ENCODE data around the gene ENTPD3.

ENTPD3 gene

GRCh38 chr3:40386213-40386612 is 771 bp upstream of the ENTPD3 start:
- TF ChIP-seq CTCF (IDR thresholded peaks at IDR 0.05), result no peak

GRCh38 chr3:40387895-40388254 is 891 bp downstream of the ENTPD3 start:
- TF ChIP-seq CTCF (IDR thresholded peaks at IDR 0.05), result no peak

- TF ChIP-seq CTCF (IDR thresholded peaks at IDR 0.05), result peak; percentile 21; the same call in 1 of the 2 replicates
Observed at GRCh38 chr3:40396406-40396805, 9.4 kb downstream of the ENTPD3 start.

- no peak for TF ChIP-seq CTCF (IDR thresholded peaks at IDR 0.05)
Observed at GRCh38 chr3:40397129-40397528, 10.1 kb downstream of the ENTPD3 start.

- TF ChIP-seq CTCF (IDR thresholded peaks at IDR 0.05), result no peak
Observed at GRCh38 chr3:40397912-40398311, 10.9 kb downstream of the ENTPD3 start.

- no peak for TF ChIP-seq CTCF (IDR thresholded peaks at IDR 0.05)
Observed at GRCh38 chr3:40398346-40398745, 11.4 kb downstream of the ENTPD3 start.

- no peak for TF ChIP-seq CTCF (IDR thresholded peaks at IDR 0.05)
Observed at GRCh38 chr3:40404591-40405198, 17.7 kb downstream of the ENTPD3 start.

- TF ChIP-seq CTCF (IDR thresholded peaks at IDR 0.05), result no peak
Observed at GRCh38 chr3:40407007-40407406, 20.0 kb downstream of the ENTPD3 start.
